ENCODE measurements around the gene EDIL3.

The EDIL3 gene

GRCh38 chr5:84425365-84425881 is 40.7 kb upstream of the EDIL3 start:
- no peak for TF ChIP-seq REST (IDR thresholded peaks at IDR 0.05; ENCODE audit: insufficient read depth in 1 of 2, low read depth in 2 of 2, low read length in 2 of 2)
- TF ChIP-seq POLR2AphosphoS5 (IDR thresholded peaks at IDR 0.05; ENCODE audit: low read depth, low read length), result no peak
- TF ChIP-seq SIN3A (IDR thresholded peaks at IDR 0.05; ENCODE audit: borderline replicate concordance, insufficient read depth, low read length), result no peak
- TF ChIP-seq TAF1 (IDR thresholded peaks at IDR 0.05; ENCODE audit: borderline replicate concordance, insufficient read depth, low read length), result no peak
- no peak for TF ChIP-seq FOXP2 (optimal IDR thresholded peaks at IDR 0.05; ENCODE audit: borderline replicate concordance, extremely low read depth, extremely low read length, insufficient read depth)

DNA sequence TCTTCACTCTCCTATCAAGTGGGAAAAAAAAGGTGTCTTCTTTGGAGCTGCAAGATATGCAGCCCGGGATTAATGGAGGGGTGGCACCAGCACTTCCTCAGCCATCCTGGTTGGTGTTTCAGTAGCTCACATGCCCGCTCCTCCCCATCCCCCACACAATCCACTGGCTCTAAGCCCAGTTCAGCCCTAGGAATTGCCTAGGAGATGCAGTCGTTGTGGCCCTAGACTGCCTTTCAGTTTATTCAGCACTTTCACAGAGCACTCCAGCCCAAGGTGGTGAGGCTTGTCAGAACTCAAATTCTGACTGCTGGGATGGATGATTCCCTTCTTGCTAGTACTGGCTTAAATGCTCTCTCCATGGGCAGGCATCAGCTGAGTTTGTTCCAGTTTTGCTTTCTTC is 35.1 kb upstream of the EDIL3 start:
- no peak for TF ChIP-seq SIN3A (IDR thresholded peaks at IDR 0.05; ENCODE audit: borderline replicate concordance, insufficient read depth, low read length)
- TF ChIP-seq TAF1 (IDR thresholded peaks at IDR 0.05; ENCODE audit: borderline replicate concordance, insufficient read depth, low read length), result no peak
- no peak for TF ChIP-seq POLR2AphosphoS5 (IDR thresholded peaks at IDR 0.05; ENCODE audit: low read depth, low read length)
- no peak for TF ChIP-seq REST (IDR thresholded peaks at IDR 0.05; ENCODE audit: insufficient read depth in 1 of 2, low read depth in 2 of 2, low read length in 2 of 2)
- no peak for TF ChIP-seq FOXP2 (optimal IDR thresholded peaks at IDR 0.05; ENCODE audit: borderline replicate concordance, extremely low read depth, extremely low read length, insufficient read depth)

GRCh38 chr5:84411832-84412605 is 27.3 kb upstream of the EDIL3 start:
- no peak for TF ChIP-seq SIN3A (IDR thresholded peaks at IDR 0.05; ENCODE audit: borderline replicate concordance, insufficient read depth, low read length)
- no peak for TF ChIP-seq TAF1 (IDR thresholded peaks at IDR 0.05; ENCODE audit: borderline replicate concordance, insufficient read depth, low read length)
- TF ChIP-seq REST (IDR thresholded peaks at IDR 0.05; ENCODE audit: insufficient read depth in 1 of 2, low read depth in 2 of 2, low read length in 2 of 2), result no peak
- no peak for TF ChIP-seq FOXP2 (optimal IDR thresholded peaks at IDR 0.05; ENCODE audit: borderline replicate concordance, extremely low read depth, extremely low read length, insufficient read depth)
- TF ChIP-seq POLR2AphosphoS5 (IDR thresholded peaks at IDR 0.05; ENCODE audit: low read depth, low read length), result no peak

GRCh38 chr5:84406111-84406510 is 21.4 kb upstream of the EDIL3 start:
- TF ChIP-seq FOXP2 (optimal IDR thresholded peaks at IDR 0.05; ENCODE audit: borderline replicate concordance, extremely low read depth, extremely low read length, insufficient read depth), result no peak
- no peak for TF ChIP-seq POLR2AphosphoS5 (IDR thresholded peaks at IDR 0.05; ENCODE audit: low read depth, low read length)
- no peak for TF ChIP-seq REST (IDR thresholded peaks at IDR 0.05; ENCODE audit: insufficient read depth in 1 of 2, low read depth in 2 of 2, low read length in 2 of 2)
- no peak for TF ChIP-seq TAF1 (IDR thresholded peaks at IDR 0.05; ENCODE audit: borderline replicate concordance, insufficient read depth, low read length)
- TF ChIP-seq SIN3A (IDR thresholded peaks at IDR 0.05; ENCODE audit: borderline replicate concordance, insufficient read depth, low read length), result no peak

Measured in PFSK-1 (cell line).